OCI-LY7 (cell line): ENCODE measurements around the gene SLC25A29. TPM values are rescaled to one million over a fixed set of nuclear protein-coding genes. Genes with fewer than 3 reads are reported as not detected.
A peak's percentile ranks its signal among the peaks of the same experiment; 100 is the strongest.

ENCODE experiments used
- BruUV-seq: library from RNA; stranded (reverse); fragments of 400-500 nt; replicated peaks from 2 replicates; lab custom pipeline; 2021; lab: Mats Ljungman, UMichigan
- CTCF ChIA-PET: fragments of 300-600 bp; sonication (Branson Sonifier 250); formaldehyde crosslinking; loops from one replicate; lab custom pipeline; 2022; ENCODE audit warnings: antibody characterized with exemption; ENCODE audit not compliant: unreplicated experiment; lab: Charles Lee
- POLR2A ChIA-PET: fragments of 300-600 bp; sonication (Branson Sonifier 250); formaldehyde crosslinking; loops from one replicate; lab custom pipeline; 2022; ENCODE audit warnings: antibody characterized with exemption; lab: Charles Lee
- DNase-seq: peaks from one replicate; pipeline ENCODE4 v3.0.0-alpha.2; 2015; ENCODE audit warnings: low spot score
- H2AFZ ChIP-seq: fragments of 200-600 bp; sonication (generic), shearing (Covaris generic); 2 replicates; pipeline ENCODE4 v1.6.1; 2014; ENCODE audit warnings: mild to moderate bottlenecking, antibody characterized with exemption, low read length, moderate library complexity
- H3K27ac ChIP-seq: fragments of 200-600 bp; sonication (generic); 2 replicates; pipeline ENCODE4 v1.5.1; 2014; ENCODE audit warnings: mixed run types, low read depth, mild to moderate bottlenecking, moderate library complexity, low read length, inconsistent platforms; ENCODE audit not compliant: poor library complexity, severe bottlenecking
- H3K36me3 ChIP-seq: fragments of 200-600 bp; sonication (generic); 2 replicates; pipeline ENCODE4 v1.6.1; 2014; ENCODE audit warnings: mild to moderate bottlenecking, antibody characterized with exemption, low read length, moderate library complexity, mixed read lengths; ENCODE audit not compliant: insufficient read depth
- H3K4me1 ChIP-seq: fragments of 200-600 bp; sonication (generic); 2 replicates; pipeline ENCODE4 v1.5.1; 2014; ENCODE audit warnings: mild to moderate bottlenecking, low read length; ENCODE audit not compliant: insufficient read depth, poor library complexity, severe bottlenecking
- H3K4me2 ChIP-seq: fragments of 200-600 bp; sonication (generic); 2 replicates; pipeline ENCODE4 v1.6.1; 2014; ENCODE audit warnings: mild to moderate bottlenecking, low read length
- H3K4me3 ChIP-seq: fragments of 200-600 bp; sonication (generic); 2 replicates; pipeline ENCODE4 v1.5.1; 2014; ENCODE audit warnings: mild to moderate bottlenecking, low read depth, low read length; ENCODE audit not compliant: poor library complexity, severe bottlenecking
- H3K79me2 ChIP-seq: fragments of 200-600 bp; sonication (generic); 2 replicates; pipeline ENCODE4 v1.6.1; 2016; ENCODE audit warnings: low read depth, mild to moderate bottlenecking, low read length, moderate library complexity, mixed read lengths; ENCODE audit not compliant: insufficient read depth
- H3K9me2 ChIP-seq: fragments of 200-600 bp; sonication (generic); 2 replicates; pipeline ENCODE4 v1.6.1; 2016; ENCODE audit warnings: mild to moderate bottlenecking, low read length, mixed read lengths; ENCODE audit not compliant: insufficient read depth
- H3K9me3 ChIP-seq: fragments of 200-600 bp; sonication (generic); 2 replicates; pipeline ENCODE4 v1.6.1; 2014; ENCODE audit warnings: mild to moderate bottlenecking, mixed run types, low read length, mixed read lengths
- H4K20me1 ChIP-seq: fragments of 200-600 bp; sonication (generic); 2 replicates; pipeline ENCODE4 v1.6.1; 2014; ENCODE audit warnings: mild to moderate bottlenecking, antibody characterized with exemption, low read length, moderate library complexity, mixed read lengths; ENCODE audit not compliant: insufficient read depth
- EZH2phosphoT487 ChIP-seq: fragments of 200-600 bp; sonication (generic); IDR thresholded peaks from 2 replicates; pipeline ENCODE4 v1.6.1; 2018; ENCODE audit warnings: low read depth, borderline replicate concordance, mild to moderate bottlenecking, mixed run types, antibody characterized with exemption, low read length, moderate library complexity, mixed read lengths
- intact Hi-C: fragments of 100-400 bp; cut with micrococcal nuclease; formaldehyde crosslinking; loops from one replicate; pipeline ENCODE4 v1.10.0; 2022; ENCODE audit not compliant: unreplicated experiment
- total RNA-seq, 2 experiments: library from RNA; depleted of rRNA in 1 of 2; stranded (reverse); fragments of >200 nt in 1 of 2; shearing (Covaris generic) in 1 of 2; gene quantifications; 2 replicates each; pipeline ENCODE4 v1.2.3, GENCODE V29; 2014 to 2022
- TF ChIP-seq, protein P1 (sequence below): fragments of 200-600 bp; sonication (generic); conservative IDR thresholded peaks from 2 replicates; pipeline ENCODE4 v1.5.1; 2014; ENCODE audit warnings: mild to moderate bottlenecking, antibody characterized with exemption, low read length, moderate library complexity, mixed read lengths

Gene SLC25A29
- total RNA-seq, 2 experiments from 2014 or later = 14.6 to 34.8 TPM

DNA sequence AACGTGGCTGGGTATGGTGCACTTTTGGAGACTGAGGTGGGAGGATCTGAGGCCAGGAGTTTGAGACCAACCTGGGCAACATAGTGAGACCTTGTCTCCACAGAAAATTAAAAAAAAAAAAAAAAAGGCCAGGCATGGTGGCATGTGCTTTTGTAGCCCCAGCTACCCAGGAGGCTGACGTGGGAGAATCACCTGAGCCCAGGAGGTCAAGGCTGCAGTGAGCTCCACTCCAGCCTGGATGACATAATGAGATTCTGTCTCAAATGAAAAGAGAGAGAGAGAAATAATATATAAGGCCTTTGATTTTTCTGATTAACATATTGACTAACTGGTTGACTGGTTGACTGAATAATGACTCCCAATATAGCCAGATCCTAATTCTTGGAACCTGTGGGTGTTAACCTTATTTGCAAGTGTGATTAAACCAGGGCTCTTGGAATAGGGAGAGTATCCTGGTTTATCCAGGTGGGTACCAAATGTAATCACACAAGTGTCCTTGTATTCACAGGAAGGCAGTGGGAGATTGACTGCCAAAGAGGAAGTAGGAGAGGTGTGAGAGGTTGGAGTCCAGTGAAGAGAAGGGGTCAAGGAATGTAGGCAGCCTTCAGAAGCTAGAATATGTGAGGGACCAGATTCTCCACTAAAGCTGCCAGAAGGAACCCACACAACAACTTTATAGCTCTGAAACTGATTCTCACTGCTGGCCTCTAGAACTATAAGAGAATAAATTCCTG, 55.3 kb downstream of the SLC25A29 start:
- H2AFZ ChIP-seq = no peak overlapping the region
- H3K9me3 ChIP-seq = no peaks in the 10 kb centered on the region
- peak overlapping the region; percentile 28 for H3K4me2 ChIP-seq
- BruUV-seq = no TSS peak
- H3K27ac ChIP-seq = peak overlapping the region; percentile 18
- POLR2A ChIA-PET = interaction anchor here (0.7 to 1.7 kb wide), 3 partner anchors 14 to 184 kb away, joined by 3 to 5 read pairs (median 3); no protein-coding TSS in a partner anchor
- peaks cover 46% of the 10 kb centered on the region for H4K20me1 ChIP-seq
- intact Hi-C loops = no loop called here
- no peak for DNase-seq
- no peak overlapping the region for H3K4me3 ChIP-seq
- CTCF ChIA-PET = no interaction called here
- H3K9me2 ChIP-seq = no peaks in the 10 kb centered on the region
- TF ChIP-seq, protein P1, sequence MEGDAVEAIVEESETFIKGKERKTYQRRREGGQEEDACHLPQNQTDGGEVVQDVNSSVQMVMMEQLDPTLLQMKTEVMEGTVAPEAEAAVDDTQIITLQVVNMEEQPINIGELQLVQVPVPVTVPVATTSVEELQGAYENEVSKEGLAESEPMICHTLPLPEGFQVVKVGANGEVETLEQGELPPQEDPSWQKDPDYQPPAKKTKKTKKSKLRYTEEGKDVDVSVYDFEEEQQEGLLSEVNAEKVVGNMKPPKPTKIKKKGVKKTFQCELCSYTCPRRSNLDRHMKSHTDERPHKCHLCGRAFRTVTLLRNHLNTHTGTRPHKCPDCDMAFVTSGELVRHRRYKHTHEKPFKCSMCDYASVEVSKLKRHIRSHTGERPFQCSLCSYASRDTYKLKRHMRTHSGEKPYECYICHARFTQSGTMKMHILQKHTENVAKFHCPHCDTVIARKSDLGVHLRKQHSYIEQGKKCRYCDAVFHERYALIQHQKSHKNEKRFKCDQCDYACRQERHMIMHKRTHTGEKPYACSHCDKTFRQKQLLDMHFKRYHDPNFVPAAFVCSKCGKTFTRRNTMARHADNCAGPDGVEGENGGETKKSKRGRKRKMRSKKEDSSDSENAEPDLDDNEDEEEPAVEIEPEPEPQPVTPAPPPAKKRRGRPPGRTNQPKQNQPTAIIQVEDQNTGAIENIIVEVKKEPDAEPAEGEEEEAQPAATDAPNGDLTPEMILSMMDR = no peak
- no peak for TF ChIP-seq EZH2phosphoT487
- peaks cover 77% of the 10 kb centered on the region for H3K36me3 ChIP-seq
- H3K4me1 ChIP-seq = peaks cover 84% of the 10 kb centered on the region
- peaks cover 100% of the 10 kb centered on the region for H3K79me2 ChIP-seq

DNA sequence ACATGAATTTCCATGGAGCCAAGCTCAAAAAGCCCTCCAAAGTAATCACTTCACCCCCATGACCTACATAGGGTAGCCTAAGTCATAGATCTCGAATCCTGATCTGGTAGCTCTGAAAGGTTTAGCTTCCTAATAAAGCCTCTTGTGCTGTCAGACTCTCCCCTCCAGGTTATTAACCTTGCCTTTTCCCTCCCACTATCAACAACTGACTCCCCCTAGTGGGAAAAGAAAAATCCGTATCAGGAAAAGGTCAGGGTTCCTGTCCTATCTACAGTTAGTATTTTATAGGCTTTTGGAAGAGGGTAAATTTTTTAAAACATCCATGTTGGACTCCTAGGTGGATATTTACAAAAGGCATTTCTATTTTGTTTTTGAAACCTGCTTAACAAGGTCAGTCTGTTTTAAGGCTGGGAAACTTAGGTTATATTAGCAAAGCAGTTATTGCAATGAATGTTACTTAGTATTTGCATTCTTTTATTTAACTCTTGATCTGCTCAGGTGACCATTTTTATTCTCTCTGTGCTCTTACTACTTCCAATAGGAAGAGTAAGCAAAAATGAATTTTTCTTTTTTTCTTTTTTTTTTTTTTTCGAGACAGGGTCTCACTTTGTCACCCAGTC, 59.3 kb downstream of the SLC25A29 start:
- peaks cover 46% of the 10 kb centered on the region for H4K20me1 ChIP-seq
- TSS peak; percentile 5 for BruUV-seq
- peak overlapping the region; percentile 93 for H3K4me2 ChIP-seq
- DNase-seq = peak; percentile 53
- TF ChIP-seq, protein P1 = peak; percentile 89
- no peak for TF ChIP-seq EZH2phosphoT487
- H3K4me3 ChIP-seq = no peak overlapping the region
- peaks cover 100% of the 10 kb centered on the region for H3K79me2 ChIP-seq
- H3K9me3 ChIP-seq = no peaks in the 10 kb centered on the region
- CTCF ChIA-PET = no interaction called here
- intact Hi-C loops = no loop called here
- H3K4me1 ChIP-seq = peaks cover 87% of the 10 kb centered on the region
- H3K9me2 ChIP-seq = no peaks in the 10 kb centered on the region
- H2AFZ ChIP-seq = no peak overlapping the region
- H3K27ac ChIP-seq = peak overlapping the region; percentile 45
- POLR2A ChIA-PET = interaction anchor here (0.6 to 2.0 kb wide), 4 partner anchors 11 to 180 kb away, joined by 3 to 5 read pairs (median 4); no protein-coding TSS in a partner anchor
- H3K36me3 ChIP-seq = peaks cover 70% of the 10 kb centered on the region
